Activated naive CD8-positive, alpha-beta T cell (primary cell): ENCODE results near the gene GP2.

ENCODE experiments used
- H3K27ac Mint-ChIP-seq: one replicate; pipeline ENCODE4 v1.8.0; 2021; ENCODE audit warnings: mixed read lengths
- H3K27me3 Mint-ChIP-seq: one replicate; pipeline ENCODE4 v1.8.0; 2021; ENCODE audit warnings: mixed read lengths
- H3K36me3 Mint-ChIP-seq: one replicate; pipeline ENCODE4 v1.8.0; 2021; ENCODE audit warnings: mixed read lengths
- H3K4me1 Mint-ChIP-seq: one replicate; pipeline ENCODE4 v1.8.0; 2021; ENCODE audit warnings: low read depth, mixed read lengths
- H3K4me3 Mint-ChIP-seq: one replicate; pipeline ENCODE4 v1.8.0; 2021; ENCODE audit warnings: mild to moderate bottlenecking, mixed read lengths
- H3K9me3 Mint-ChIP-seq: one replicate; pipeline ENCODE4 v1.8.0; 2021; ENCODE audit warnings: low read depth, mixed read lengths

Gene GP2

GRCh38 chr16:20303012-20303411 lies 24.3 kb downstream of the GP2 start:
- H3K4me3 Mint-ChIP-seq: no peak overlapping the region
- no peaks in the 10 kb centered on the region for H3K9me3 Mint-ChIP-seq
- H3K27ac Mint-ChIP-seq: no peak overlapping the region
- H3K27me3 Mint-ChIP-seq: peaks cover 5% of the 10 kb centered on the region
- H3K36me3 Mint-ChIP-seq: no peaks in the 10 kb centered on the region
- H3K4me1 Mint-ChIP-seq: no peaks in the 10 kb centered on the region

GRCh38 chr16:20302389-20302788 lies 24.9 kb downstream of the GP2 start:
- no peaks in the 10 kb centered on the region for H3K36me3 Mint-ChIP-seq
- H3K27me3 Mint-ChIP-seq: peaks cover 5% of the 10 kb centered on the region
- H3K4me3 Mint-ChIP-seq: no peak overlapping the region
- no peaks in the 10 kb centered on the region for H3K9me3 Mint-ChIP-seq
- H3K27ac Mint-ChIP-seq: no peak overlapping the region
- H3K4me1 Mint-ChIP-seq: no peaks in the 10 kb centered on the region

- Mint-ChIP-seq H3K27me3 (peaks cover 5% of the 10 kb centered on the region), H3K36me3 (no peaks in the 10 kb centered on the region), H3K4me3 (no peak overlapping the region)
Observed at GRCh38 chr16:20301840-20302239, 25.5 kb downstream of the GP2 start.

GRCh38 chr16:20300312-20301097 lies 26.8 kb downstream of the GP2 start:
- Mint-ChIP-seq H3K27ac (no peak overlapping the region), H3K9me3 (no peaks in the 10 kb centered on the region), H3K27me3 (peaks cover 2% of the 10 kb centered on the region)

More at GRCh38 chr16:20301840-20302239, 25.5 kb downstream of the GP2 start:
- Mint-ChIP-seq H3K27ac (no peak overlapping the region), H3K9me3 (no peaks in the 10 kb centered on the region), H3K4me1 (no peaks in the 10 kb centered on the region)

GRCh38 chr16:20298452-20298851 lies 28.9 kb downstream of the GP2 start:
- H3K27me3 Mint-ChIP-seq: peaks cover 3% of the 10 kb centered on the region
- no peaks in the 10 kb centered on the region for H3K36me3 Mint-ChIP-seq
- no peaks in the 10 kb centered on the region for H3K9me3 Mint-ChIP-seq
- H3K27ac Mint-ChIP-seq: no peak overlapping the region
- no peaks in the 10 kb centered on the region for H3K4me1 Mint-ChIP-seq
- H3K4me3 Mint-ChIP-seq: no peak overlapping the region

More at GRCh38 chr16:20300312-20301097, 26.8 kb downstream of the GP2 start:
- no peaks in the 10 kb centered on the region for H3K36me3 Mint-ChIP-seq
- H3K4me1 Mint-ChIP-seq: no peaks in the 10 kb centered on the region
- no peak overlapping the region for H3K4me3 Mint-ChIP-seq

GRCh38 chr16:20291208-20292206 lies 35.8 kb downstream of the GP2 start:
- Mint-ChIP-seq H3K36me3 (no peaks in the 10 kb centered on the region), H3K27me3 (peaks cover 5% of the 10 kb centered on the region), H3K4me3 (no peak overlapping the region), H3K4me1 (no peaks in the 10 kb centered on the region), H3K27ac (no peak overlapping the region), H3K9me3 (no peaks in the 10 kb centered on the region)

- H3K27me3 Mint-ChIP-seq: peaks cover 5% of the 10 kb centered on the region
- no peaks in the 10 kb centered on the region for H3K4me1 Mint-ChIP-seq
- H3K4me3 Mint-ChIP-seq: no peak overlapping the region
- no peaks in the 10 kb centered on the region for H3K36me3 Mint-ChIP-seq
- no peak overlapping the region for H3K27ac Mint-ChIP-seq
- H3K9me3 Mint-ChIP-seq: no peaks in the 10 kb centered on the region
Observed at GRCh38 chr16:20289571-20289970, 37.7 kb downstream of the GP2 start.

GRCh38 chr16:20285993-20286499 lies 41.3 kb downstream of the GP2 start:
- Mint-ChIP-seq H3K27ac (no peak overlapping the region), H3K9me3 (no peaks in the 10 kb centered on the region), H3K27me3 (peaks cover 3% of the 10 kb centered on the region), H3K4me3 (no peak overlapping the region), H3K36me3 (no peaks in the 10 kb centered on the region), H3K4me1 (no peaks in the 10 kb centered on the region)

- Mint-ChIP-seq H3K4me3 (no peak overlapping the region), H3K27me3 (peaks cover 2% of the 10 kb centered on the region), H3K27ac (no peak overlapping the region), H3K36me3 (no peaks in the 10 kb centered on the region), H3K9me3 (no peaks in the 10 kb centered on the region), H3K4me1 (no peaks in the 10 kb centered on the region)
Observed at GRCh38 chr16:20280259-20280658, 47.1 kb downstream of the GP2 start.

- Mint-ChIP-seq H3K9me3 (peaks cover 11% of the 10 kb centered on the region), H3K27ac (no peak overlapping the region), H3K4me1 (no peaks in the 10 kb centered on the region), H3K36me3 (no peaks in the 10 kb centered on the region), H3K27me3 (peaks cover 5% of the 10 kb centered on the region), H3K4me3 (no peak overlapping the region)
Observed at GRCh38 chr16:20271893-20272292, 55.4 kb downstream of the GP2 start.

GRCh38 chr16:20268409-20268808 lies 58.9 kb downstream of the GP2 start:
- H3K27me3 Mint-ChIP-seq: peaks cover 4% of the 10 kb centered on the region

GRCh38 chr16:20265019-20265418 lies 62.3 kb downstream of the GP2 start:
- Mint-ChIP-seq H3K9me3 (no peaks in the 10 kb centered on the region), H3K27ac (no peak overlapping the region), H3K4me1 (no peaks in the 10 kb centered on the region), H3K36me3 (no peaks in the 10 kb centered on the region), H3K27me3 (no peaks in the 10 kb centered on the region), H3K4me3 (no peak overlapping the region)

More at GRCh38 chr16:20268409-20268808, 58.9 kb downstream of the GP2 start:
- Mint-ChIP-seq H3K4me1 (no peaks in the 10 kb centered on the region), H3K9me3 (peaks cover 11% of the 10 kb centered on the region), H3K36me3 (no peaks in the 10 kb centered on the region), H3K4me3 (no peak overlapping the region), H3K27ac (no peak overlapping the region)

- Mint-ChIP-seq H3K9me3 (peaks cover 5% of the 10 kb centered on the region), H3K4me3 (no peak overlapping the region), H3K27ac (no peak overlapping the region)
Observed at GRCh38 chr16:20263138-20263855, 64.0 kb downstream of the GP2 start.

GRCh38 chr16:20262248-20262647 lies 65.1 kb downstream of the GP2 start:
- no peaks in the 10 kb centered on the region for H3K4me1 Mint-ChIP-seq

More at GRCh38 chr16:20263138-20263855, 64.0 kb downstream of the GP2 start:
- Mint-ChIP-seq H3K4me1 (no peaks in the 10 kb centered on the region), H3K27me3 (peaks cover 2% of the 10 kb centered on the region), H3K36me3 (no peaks in the 10 kb centered on the region)

More at GRCh38 chr16:20262248-20262647, 65.1 kb downstream of the GP2 start:
- H3K9me3 Mint-ChIP-seq: peaks cover 5% of the 10 kb centered on the region
- H3K27me3 Mint-ChIP-seq: peaks cover 2% of the 10 kb centered on the region
- no peaks in the 10 kb centered on the region for H3K36me3 Mint-ChIP-seq
- no peak overlapping the region for H3K27ac Mint-ChIP-seq
- no peak overlapping the region for H3K4me3 Mint-ChIP-seq
